H9 (cell line): ENCODE results near the gene ANXA2. TPM values are rescaled to one million over a fixed set of nuclear protein-coding genes. Genes with fewer than 3 reads are reported as not detected.

ENCODE experiments used
- DNase-seq: peaks from one replicate; pipeline ENCODE4 v3.0.0-alpha.2; 2017
- H2AFZ ChIP-seq: one replicate; pipeline ENCODE4 v1.6.1; 2013; ENCODE audit warnings: mild to moderate bottlenecking, low read length, control low read depth, moderate library complexity
- H2AK5ac ChIP-seq: 2 replicates; pipeline ENCODE4 v1.6.1; 2013; ENCODE audit warnings: low read length, control low read depth, mixed read lengths; ENCODE audit not compliant: insufficient read length
- H2BK120ac ChIP-seq: one replicate; pipeline ENCODE4 v1.6.1; 2013; ENCODE audit warnings: low read depth, mild to moderate bottlenecking, low read length, control low read depth, inconsistent platforms; ENCODE audit not compliant: poor library complexity, severe bottlenecking
- H2BK12ac ChIP-seq: 2 replicates; pipeline ENCODE4 v1.6.1; 2013; ENCODE audit warnings: low read length, control low read depth, mixed read lengths, low read depth; ENCODE audit not compliant: insufficient read length
- H2BK15ac ChIP-seq: 2 replicates; pipeline ENCODE4 v1.6.1; 2013; ENCODE audit warnings: low read depth, low read length, control low read depth
- H2BK20ac ChIP-seq: one replicate; pipeline ENCODE4 v1.6.1; 2013; ENCODE audit warnings: low read depth, mild to moderate bottlenecking, low read length, control low read depth, inconsistent platforms; ENCODE audit not compliant: poor library complexity, severe bottlenecking
- H2BK5ac ChIP-seq: 2 replicates; pipeline ENCODE4 v1.6.1; 2013; ENCODE audit warnings: low read length, control low read depth, mixed read lengths; ENCODE audit not compliant: insufficient read length
- H3K14ac ChIP-seq: 2 replicates; pipeline ENCODE4 v1.6.1; 2013; ENCODE audit warnings: low read length, control low read depth; ENCODE audit not compliant: insufficient read depth
- H3K18ac ChIP-seq: 2 replicates; pipeline ENCODE4 v1.6.1; 2013; ENCODE audit warnings: low read depth, mild to moderate bottlenecking, mixed read lengths, low read length, control low read depth; ENCODE audit not compliant: insufficient read length
- H3K23ac ChIP-seq: 2 replicates; pipeline ENCODE4 v1.6.1; 2013; ENCODE audit warnings: low read length, control low read depth, mixed read lengths, low read depth; ENCODE audit not compliant: insufficient read length
- H3K23me2 ChIP-seq: 2 replicates; pipeline ENCODE4 v1.6.1; 2013; ENCODE audit warnings: low read depth, mild to moderate bottlenecking, mixed read lengths, low read length, control low read depth; ENCODE audit not compliant: insufficient read length, poor library complexity, severe bottlenecking
- H3K27ac ChIP-seq: 2 replicates; pipeline ENCODE4 v1.5.1; 2013; ENCODE audit warnings: low read length, control low read depth, mixed read lengths, low read depth; ENCODE audit not compliant: insufficient read length
- H3K27me3 ChIP-seq: 2 replicates; pipeline ENCODE4 v1.6.1; 2013; ENCODE audit warnings: low read length, control low read depth, inconsistent platforms; ENCODE audit not compliant: insufficient read depth
- H3K4ac ChIP-seq: 2 replicates; pipeline ENCODE4 v1.6.1; 2013; ENCODE audit warnings: low read depth, mild to moderate bottlenecking, control low read depth, inconsistent platforms, low read length, moderate library complexity
- H3K4me1 ChIP-seq: 2 replicates; pipeline ENCODE4 v1.6.1; 2013; ENCODE audit warnings: low read length, control low read depth, inconsistent platforms; ENCODE audit not compliant: insufficient read depth
- H3K4me2 ChIP-seq: 2 replicates; pipeline ENCODE4 v1.6.1; 2013; ENCODE audit warnings: low read length, control low read depth, mixed read lengths; ENCODE audit not compliant: insufficient read length, insufficient read depth
- H3K56ac ChIP-seq: 2 replicates; pipeline ENCODE4 v1.6.1; 2013; ENCODE audit warnings: low read depth, mild to moderate bottlenecking, mixed read lengths, low read length, control low read depth; ENCODE audit not compliant: insufficient read length
- H3K79me1 ChIP-seq: 2 replicates; pipeline ENCODE4 v1.6.1; 2013; ENCODE audit warnings: low read depth, mild to moderate bottlenecking, moderate library complexity, low read length, control low read depth, inconsistent platforms; ENCODE audit not compliant: insufficient read depth, poor library complexity, severe bottlenecking
- H3K79me2 ChIP-seq: 2 replicates; pipeline ENCODE4 v1.6.1; 2013; ENCODE audit warnings: low read length, control low read depth, inconsistent platforms; ENCODE audit not compliant: insufficient read depth
- H3K9ac ChIP-seq: 2 replicates; pipeline ENCODE4 v1.6.1; 2013; ENCODE audit warnings: low read length, control low read depth, mixed read lengths; ENCODE audit not compliant: insufficient read length; ENCODE audit errors: extremely low read depth
- H3K9me3 ChIP-seq: one replicate; pipeline ENCODE4 v1.6.1; 2013; ENCODE audit warnings: low read depth, low read length, inconsistent platforms; ENCODE audit not compliant: control insufficient read depth
- H3T11ph ChIP-seq: one replicate; pipeline ENCODE4 v1.6.1; 2013; ENCODE audit warnings: mild to moderate bottlenecking, low read length, control low read depth, inconsistent platforms
- H4K20me1 ChIP-seq: one replicate; pipeline ENCODE4 v1.6.1; 2013; ENCODE audit not compliant: control insufficient read depth, insufficient read length, insufficient read depth
- H4K5ac ChIP-seq: 2 replicates; pipeline ENCODE4 v1.6.1; 2013; ENCODE audit warnings: low read depth, mild to moderate bottlenecking, mixed read lengths, low read length, control low read depth; ENCODE audit not compliant: insufficient read length
- H4K8ac ChIP-seq: replicated peaks from 2 replicates; pipeline ENCODE4 v1.6.1; 2013; ENCODE audit warnings: low read length, control low read depth, mixed read lengths, low read depth; ENCODE audit not compliant: insufficient read length
- H4K91ac ChIP-seq: 2 replicates; pipeline ENCODE4 v1.6.1; 2013; ENCODE audit warnings: low read depth, mild to moderate bottlenecking, moderate library complexity, mixed read lengths, low read length, control low read depth; ENCODE audit not compliant: insufficient read length
- H3K27ac Mint-ChIP-seq, 3 experiments: 2 replicates in 2 of 3; 3 replicates in 1 of 3; pipeline ENCODE4 v1.8.0; 2020 to 2021; ENCODE audit warnings: mixed read lengths in 3 of 3, mild to moderate bottlenecking in 1 of 3, moderate library complexity in 1 of 3
- H3K27me3 Mint-ChIP-seq: 2 replicates; pipeline ENCODE4 v1.8.0; 2021; ENCODE audit warnings: low read depth, mild to moderate bottlenecking, moderate library complexity, mixed read lengths
- H3K36me3 Mint-ChIP-seq, 3 experiments: 2 replicates in 2 of 3; 3 replicates in 1 of 3; pipeline ENCODE4 v1.8.0; 2020 to 2021; ENCODE audit warnings: low read depth in 3 of 3, mixed read lengths in 3 of 3; ENCODE audit not compliant: insufficient read depth in 1 of 3
- H3K4me1 Mint-ChIP-seq, 2 experiments: 2 replicates each; pipeline ENCODE4 v1.8.0; 2020; ENCODE audit warnings: mixed read lengths in 2 of 2
- H3K4me3 Mint-ChIP-seq, 2 experiments: 2 replicates in 1 of 2; 3 replicates in 1 of 2; pipeline ENCODE4 v1.8.0; 2020 to 2021; ENCODE audit warnings: mild to moderate bottlenecking in 2 of 2, mixed read lengths in 2 of 2, moderate library complexity in 1 of 2
- H3K9me3 Mint-ChIP-seq, 2 experiments: 2 replicates in 1 of 2; 3 replicates in 1 of 2; pipeline ENCODE4 v1.8.0; 2020; ENCODE audit warnings: mild to moderate bottlenecking in 2 of 2, mixed read lengths in 2 of 2, moderate library complexity in 1 of 2
- CTCF ChIP-seq: fragments of 200-600 bp; sonication (generic); conservative IDR thresholded peaks from 3 replicates; pipeline ENCODE4 v1.8.0; 2021; ENCODE audit warnings: antibody characterized with exemption, mild to moderate bottlenecking
- WGBS: extraction: QIAGEN DNeasy Blood & Tissue Kit; methylation state at CpG from one replicate; pipeline ENCODE4 v1.1.7; 2013; ENCODE audit warnings: missing lambda C conversion rate, low lambda C conversion rate, mixed read lengths; ENCODE audit not compliant: insufficient read length; ENCODE audit errors: extremely low coverage; 5-methylcytosine and 5-hydroxymethylcytosine counted together
- total RNA-seq: library from RNA; stranded (reverse); gene quantifications from 2 replicates; pipeline ENCODE4 v1.2.1, GENCODE V29; 2021

Gene ANXA2
- total RNA-seq, 1 experiment from 2014 or later: 126 TPM

DNA sequence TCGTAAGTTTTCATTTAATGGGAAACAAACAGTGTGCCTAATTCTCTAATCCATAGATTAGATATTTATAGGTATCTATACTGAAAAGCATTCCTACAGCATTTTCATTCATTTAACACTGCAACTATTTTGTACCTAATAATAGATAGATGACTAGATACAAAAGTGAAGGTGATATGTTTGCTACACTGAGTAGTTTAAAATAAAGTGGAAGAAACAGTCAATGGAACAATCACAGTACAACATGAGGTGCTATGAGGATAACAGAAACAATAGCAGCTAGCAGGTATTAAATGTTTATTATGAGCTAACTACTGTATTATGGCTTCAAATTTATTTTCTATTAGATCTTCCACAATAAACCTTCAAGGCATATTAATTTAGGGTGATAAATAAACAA lies 31.1 kb upstream of the ANXA2 start:
- H3K9me3 Mint-ChIP-seq: no peaks in the 10 kb centered on the region
- DNase-seq: no peak
- no peak overlapping the region for H3K27ac Mint-ChIP-seq

More for the DNA sequence above, 31.1 kb upstream of the ANXA2 start:
- H3K79me2 ChIP-seq: no peaks in the 10 kb centered on the region
- no peaks in the 10 kb centered on the region for H3K79me1 ChIP-seq
- no peak overlapping the region for H3K18ac ChIP-seq
- no peak overlapping the region for H3K9ac ChIP-seq
- TF ChIP-seq CTCF: no peak
- H2AK5ac ChIP-seq: no peak overlapping the region
- H3K56ac ChIP-seq: no peak overlapping the region
- H2BK5ac ChIP-seq: no peak overlapping the region
- no peaks in the 10 kb centered on the region for H3K4me1 ChIP-seq
- Mint-ChIP-seq H3K4me3 (no peak overlapping the region), H3K27me3 (no peaks in the 10 kb centered on the region), H3K4me1 (peaks cover under 1 to 7% of the 10 kb centered on the region in 2 experiments; a peak in 2 of 4 replicates), H3K36me3 (peaks cover 3 to 26% (median 25%) of the 10 kb centered on the region in 3 experiments; a peak in 5 of 7 replicates)
- no peaks in the 10 kb centered on the region for H3K9me3 ChIP-seq
- H2BK12ac ChIP-seq: no peak overlapping the region
- no peaks in the 10 kb centered on the region for H3K27me3 ChIP-seq
- no peak overlapping the region for H2BK15ac ChIP-seq
- no peak overlapping the region for H3T11ph ChIP-seq
- no peaks in the 10 kb centered on the region for H4K20me1 ChIP-seq
- WGBS: no CpG with 5 or more reads among the region's 1 CpG
- no peak overlapping the region for H3K23ac ChIP-seq
- no peak overlapping the region for H4K91ac ChIP-seq
- no peak overlapping the region for H3K4ac ChIP-seq
- H4K8ac ChIP-seq: no peak overlapping the region
- no peak overlapping the region for H2BK20ac ChIP-seq
- H3K4me2 ChIP-seq: no peak overlapping the region
- no peak overlapping the region for H3K27ac ChIP-seq
- H3K23me2 ChIP-seq: no peaks in the 10 kb centered on the region
- no peak overlapping the region for H4K5ac ChIP-seq
- no peak overlapping the region for H2BK120ac ChIP-seq
- H2AFZ ChIP-seq: no peak overlapping the region
- H3K14ac ChIP-seq: no peak overlapping the region
